ENCODE results near the gene SPC24. TPM values are rescaled to one million over a fixed set of nuclear protein-coding genes. Genes with fewer than 3 reads are reported as not detected.
A peak's percentile ranks its signal among the peaks of the same experiment; 100 is the strongest.

Gene SPC24
- total and polyA plus RNA-seq, 4 donors: 12.2 to 32.9 (median 17.3) TPM

- WGBS (ENCODE audit: insufficient coverage): 97% methylated on average over 9 of the region's 9 CpGs
- Histone ChIP-seq H3K27ac (ENCODE audit: low read depth, low read length) (no peak overlapping the region), H3K4me1 (ENCODE audit: control insufficient read depth, insufficient read depth, low read length) (no peaks in the 10 kb centered on the region), H3K36me3 (ENCODE audit: control insufficient read depth, insufficient read depth, low read length) (peaks cover 98% of the 10 kb centered on the region), H3K9me3 (ENCODE audit: control insufficient read depth, insufficient read depth, low read length) (no peaks in the 10 kb centered on the region), H3K4me3 (ENCODE audit: low read depth, low read length) (no peak overlapping the region), H3K27me3 (ENCODE audit: control insufficient read depth, insufficient read depth, low read length) (no peaks in the 10 kb centered on the region)
- no peak for DNase-seq (ENCODE audit: low read depth in 4 of 6, low spot score in 6 of 6)
These were observed 39.1 kb downstream of the SPC24 start for GRCh38 chr19:11116507-11116906.

DNA sequence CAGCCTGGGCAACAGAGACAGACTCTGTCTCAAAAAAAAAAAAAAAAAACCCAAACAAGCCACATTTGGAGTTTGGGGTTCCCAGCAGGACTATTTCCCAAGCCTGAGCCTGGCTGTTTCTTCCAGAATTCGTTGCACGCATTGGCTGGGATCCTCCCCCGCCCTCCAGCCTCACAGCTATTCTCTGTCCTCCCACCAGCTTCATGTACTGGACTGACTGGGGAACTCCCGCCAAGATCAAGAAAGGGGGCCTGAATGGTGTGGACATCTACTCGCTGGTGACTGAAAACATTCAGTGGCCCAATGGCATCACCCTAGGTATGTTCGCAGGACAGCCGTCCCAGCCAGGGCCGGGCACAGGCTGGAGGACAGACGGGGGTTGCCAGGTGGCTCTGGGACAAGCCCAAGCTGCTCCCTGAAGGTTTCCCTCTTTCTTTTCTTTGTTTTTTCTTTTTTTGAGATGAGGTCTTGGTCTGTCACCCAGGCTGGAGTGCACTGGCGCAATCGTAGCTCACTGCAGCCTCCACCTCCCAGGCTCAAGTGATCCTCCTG is 39.6 kb downstream of the SPC24 start:
- no peak for DNase-seq (ENCODE audit: low read depth in 4 of 6, low spot score in 6 of 6)
- 91% methylated on average over 8 of the region's 11 CpGs for WGBS (ENCODE audit: insufficient coverage)
- Histone ChIP-seq H3K9me3 (ENCODE audit: control insufficient read depth, insufficient read depth, low read length) (no peaks in the 10 kb centered on the region), H3K27me3 (ENCODE audit: control insufficient read depth, insufficient read depth, low read length) (no peaks in the 10 kb centered on the region), H3K27ac (ENCODE audit: low read depth, low read length) (no peak overlapping the region), H3K36me3 (ENCODE audit: control insufficient read depth, insufficient read depth, low read length) (peaks cover 98% of the 10 kb centered on the region), H3K4me3 (ENCODE audit: low read depth, low read length) (no peak overlapping the region), H3K4me1 (ENCODE audit: control insufficient read depth, insufficient read depth, low read length) (no peaks in the 10 kb centered on the region)

DNA sequence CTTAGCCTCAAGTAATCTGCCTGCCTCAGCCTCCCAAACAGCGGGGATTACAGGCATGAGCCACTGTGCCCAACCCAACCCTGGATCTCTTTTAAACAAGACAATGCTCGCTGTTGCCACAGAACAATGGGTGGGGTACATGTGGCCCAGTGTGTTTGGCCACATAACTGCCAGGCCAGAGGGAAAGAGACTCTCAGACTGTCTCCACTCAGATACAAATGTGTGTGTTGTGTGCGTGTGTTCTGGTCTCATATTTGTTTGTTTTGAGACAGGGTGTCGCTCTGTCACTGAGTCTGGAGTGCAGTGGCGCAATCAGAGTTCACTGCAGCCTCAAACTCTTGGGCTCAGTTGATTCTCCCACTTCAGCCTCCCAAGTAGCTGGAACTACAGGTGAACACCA is 40.5 kb downstream of the SPC24 start:
- H3K27me3 ChIP-seq (ENCODE audit: control insufficient read depth, insufficient read depth, low read length): no peaks in the 10 kb centered on the region
- H3K36me3 ChIP-seq (ENCODE audit: control insufficient read depth, insufficient read depth, low read length): peaks cover 98% of the 10 kb centered on the region
- 100% methylated on average over 2 of the region's 5 CpGs for WGBS (ENCODE audit: insufficient coverage)
- no peaks in the 10 kb centered on the region for H3K4me1 ChIP-seq (ENCODE audit: control insufficient read depth, insufficient read depth, low read length)
- H3K4me3 ChIP-seq (ENCODE audit: low read depth, low read length): no peak overlapping the region
- no peaks in the 10 kb centered on the region for H3K9me3 ChIP-seq (ENCODE audit: control insufficient read depth, insufficient read depth, low read length)
- H3K27ac ChIP-seq (ENCODE audit: low read depth, low read length): no peak overlapping the region
- no peak for DNase-seq (ENCODE audit: low read depth in 4 of 6, low spot score in 6 of 6)

- peaks cover 98% of the 10 kb centered on the region for H3K36me3 ChIP-seq (ENCODE audit: control insufficient read depth, insufficient read depth, low read length)
- 94% methylated on average over 24 of the region's 27 CpGs for WGBS (ENCODE audit: insufficient coverage)
- no peak for DNase-seq (ENCODE audit: low read depth in 4 of 6, low spot score in 6 of 6)
These were observed 42.4 kb downstream of the SPC24 start for GRCh38 chr19:11113140-11113708.

DNA sequence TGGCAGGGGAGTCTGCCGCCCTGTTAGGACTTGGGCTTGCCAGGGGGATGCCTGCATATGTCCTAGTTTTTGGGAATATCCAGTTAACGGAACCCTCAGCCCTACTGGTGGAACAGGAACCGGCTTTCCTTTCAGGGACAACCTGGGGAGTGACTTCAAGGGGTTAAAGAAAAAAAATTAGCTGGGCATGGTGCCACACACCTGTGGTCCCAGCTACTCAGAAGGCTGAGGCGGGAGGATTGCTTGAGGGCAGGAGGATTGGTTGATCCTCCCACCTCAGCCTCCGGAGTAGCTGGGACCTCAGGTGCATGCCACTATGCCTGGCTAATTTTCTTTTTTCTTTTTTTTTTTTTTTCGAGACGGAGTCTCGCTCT is 43.8 kb downstream of the SPC24 start:
- H3K36me3 ChIP-seq (ENCODE audit: control insufficient read depth, insufficient read depth, low read length): peaks cover 93% of the 10 kb centered on the region
- no peaks in the 10 kb centered on the region for H3K9me3 ChIP-seq (ENCODE audit: control insufficient read depth, insufficient read depth, low read length)
- DNase-seq (ENCODE audit: low read depth in 4 of 6, low spot score in 6 of 6): no peak
- no peak overlapping the region for H3K27ac ChIP-seq (ENCODE audit: low read depth, low read length)
- WGBS (ENCODE audit: insufficient coverage): 100% methylated on average over 3 of the region's 8 CpGs
- H3K4me3 ChIP-seq (ENCODE audit: low read depth, low read length): no peak overlapping the region
- no peaks in the 10 kb centered on the region for H3K27me3 ChIP-seq (ENCODE audit: control insufficient read depth, insufficient read depth, low read length)
- no peaks in the 10 kb centered on the region for H3K4me1 ChIP-seq (ENCODE audit: control insufficient read depth, insufficient read depth, low read length)

More at GRCh38 chr19:11113140-11113708, 42.4 kb downstream of the SPC24 start:
- Histone ChIP-seq H3K27me3 (ENCODE audit: control insufficient read depth, insufficient read depth, low read length) (no peaks in the 10 kb centered on the region), H3K4me1 (ENCODE audit: control insufficient read depth, insufficient read depth, low read length) (no peaks in the 10 kb centered on the region), H3K9me3 (ENCODE audit: control insufficient read depth, insufficient read depth, low read length) (no peaks in the 10 kb centered on the region), H3K27ac (ENCODE audit: low read depth, low read length) (no peak overlapping the region), H3K4me3 (ENCODE audit: low read depth, low read length) (no peak overlapping the region)

GRCh38 chr19:11111117-11111770 is 44.3 kb downstream of the SPC24 start:
- Histone ChIP-seq H3K27ac (ENCODE audit: low read depth, low read length) (no peak overlapping the region), H3K27me3 (ENCODE audit: control insufficient read depth, insufficient read depth, low read length) (no peaks in the 10 kb centered on the region), H3K4me1 (ENCODE audit: control insufficient read depth, insufficient read depth, low read length) (no peaks in the 10 kb centered on the region), H3K9me3 (ENCODE audit: control insufficient read depth, insufficient read depth, low read length) (no peaks in the 10 kb centered on the region), H3K4me3 (ENCODE audit: low read depth, low read length) (no peak overlapping the region), H3K36me3 (ENCODE audit: control insufficient read depth, insufficient read depth, low read length) (peaks cover 93% of the 10 kb centered on the region)
- 90% methylated on average over 8 of the region's 15 CpGs for WGBS (ENCODE audit: insufficient coverage)
- no peak for DNase-seq (ENCODE audit: low read depth in 4 of 6, low spot score in 6 of 6)

GRCh38 chr19:11108746-11109145 is 46.8 kb downstream of the SPC24 start:
- peak in 1 of 6 donors; percentile 82 for DNase-seq (ENCODE audit: low read depth in 4 of 6, low spot score in 6 of 6)
- no peak overlapping the region for H3K27ac ChIP-seq (ENCODE audit: low read depth, low read length)
- no peaks in the 10 kb centered on the region for H3K27me3 ChIP-seq (ENCODE audit: control insufficient read depth, insufficient read depth, low read length)
- H3K9me3 ChIP-seq (ENCODE audit: control insufficient read depth, insufficient read depth, low read length): no peaks in the 10 kb centered on the region
- H3K4me3 ChIP-seq (ENCODE audit: low read depth, low read length): no peak overlapping the region
- peaks cover 90% of the 10 kb centered on the region for H3K36me3 ChIP-seq (ENCODE audit: control insufficient read depth, insufficient read depth, low read length)
- 100% methylated on average over 2 of the region's 6 CpGs for WGBS (ENCODE audit: insufficient coverage)
- H3K4me1 ChIP-seq (ENCODE audit: control insufficient read depth, insufficient read depth, low read length): no peaks in the 10 kb centered on the region

GRCh38 chr19:11106477-11106876 is 49.1 kb downstream of the SPC24 start:
- H3K27ac ChIP-seq (ENCODE audit: low read depth, low read length): no peak overlapping the region
- no peak overlapping the region for H3K4me3 ChIP-seq (ENCODE audit: low read depth, low read length)
- no peaks in the 10 kb centered on the region for H3K4me1 ChIP-seq (ENCODE audit: control insufficient read depth, insufficient read depth, low read length)
- H3K9me3 ChIP-seq (ENCODE audit: control insufficient read depth, insufficient read depth, low read length): no peaks in the 10 kb centered on the region
- DNase-seq (ENCODE audit: low read depth in 4 of 6, low spot score in 6 of 6): no peak
- 90% methylated on average over 13 of the region's 13 CpGs for WGBS (ENCODE audit: insufficient coverage)
- H3K27me3 ChIP-seq (ENCODE audit: control insufficient read depth, insufficient read depth, low read length): no peaks in the 10 kb centered on the region
- peaks cover 89% of the 10 kb centered on the region for H3K36me3 ChIP-seq (ENCODE audit: control insufficient read depth, insufficient read depth, low read length)

DNA sequence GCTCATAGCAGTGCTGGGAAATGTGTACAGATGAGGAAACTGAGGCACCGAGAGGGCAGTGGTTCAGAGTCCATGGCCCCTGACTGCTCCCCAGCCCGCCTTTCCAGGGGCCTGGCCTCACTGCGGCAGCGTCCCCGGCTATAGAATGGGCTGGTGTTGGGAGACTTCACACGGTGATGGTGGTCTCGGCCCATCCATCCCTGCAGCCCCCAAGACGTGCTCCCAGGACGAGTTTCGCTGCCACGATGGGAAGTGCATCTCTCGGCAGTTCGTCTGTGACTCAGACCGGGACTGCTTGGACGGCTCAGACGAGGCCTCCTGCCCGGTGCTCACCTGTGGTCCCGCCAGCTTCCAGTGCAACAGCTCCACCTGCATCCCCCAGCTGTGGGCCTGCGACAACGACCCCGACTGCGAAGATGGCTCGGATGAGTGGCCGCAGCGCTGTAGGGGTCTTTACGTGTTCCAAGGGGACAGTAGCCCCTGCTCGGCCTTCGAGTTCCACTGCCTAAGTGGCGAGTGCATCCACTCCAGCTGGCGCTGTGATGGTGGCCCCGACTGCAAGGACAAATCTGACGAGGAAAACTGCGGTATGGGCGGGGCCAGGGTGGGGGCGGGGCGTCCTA is 50.5 kb downstream of the SPC24 start:
- H3K9me3 ChIP-seq (ENCODE audit: control insufficient read depth, insufficient read depth, low read length): no peaks in the 10 kb centered on the region
- DNase-seq (ENCODE audit: low read depth in 4 of 6, low spot score in 6 of 6): no peak
- 92% methylated on average over 34 of the region's 36 CpGs for WGBS (ENCODE audit: insufficient coverage)
- H3K36me3 ChIP-seq (ENCODE audit: control insufficient read depth, insufficient read depth, low read length): peaks cover 86% of the 10 kb centered on the region
- no peak overlapping the region for H3K27ac ChIP-seq (ENCODE audit: low read depth, low read length)
- no peaks in the 10 kb centered on the region for H3K4me1 ChIP-seq (ENCODE audit: control insufficient read depth, insufficient read depth, low read length)
- H3K4me3 ChIP-seq (ENCODE audit: low read depth, low read length): no peak overlapping the region
- no peaks in the 10 kb centered on the region for H3K27me3 ChIP-seq (ENCODE audit: control insufficient read depth, insufficient read depth, low read length)
